Measurements from ENCODE around the gene SURF6.

The SURF6 gene

GRCh38 chr9:133304477-133305377 lies 31.3 kb downstream of the SURF6 start:
- Histone ChIP-seq H3K9ac (no peak overlapping the region), H3K79me2 (ENCODE audit: insufficient read depth, low read depth) (no peaks in the 10 kb centered on the region), H3K4me2 (no peak overlapping the region), H3K36me3 (ENCODE audit: insufficient read depth) (no peaks in the 10 kb centered on the region), H3K27ac (no peak overlapping the region), H3K27me3 (ENCODE audit: insufficient read depth, low read depth) (peaks cover 82% of the 10 kb centered on the region), H3K4me3 (IDR thresholded peaks at IDR 0.05; ENCODE audit: insufficient read depth, low read depth, low read length) (no peak overlapping the region), H2AFZ (ENCODE audit: low read depth) (no peak overlapping the region), H4K20me1 (ENCODE audit: insufficient read depth) (no peaks in the 10 kb centered on the region), H3K4me1 (ENCODE audit: low read depth, poor library complexity, severe bottlenecking) (no peaks in the 10 kb centered on the region)
- no peak for TF ChIP-seq CTCF (conservative IDR thresholded peaks at IDR 0.05; ENCODE audit: low read depth, low read length)

DNA sequence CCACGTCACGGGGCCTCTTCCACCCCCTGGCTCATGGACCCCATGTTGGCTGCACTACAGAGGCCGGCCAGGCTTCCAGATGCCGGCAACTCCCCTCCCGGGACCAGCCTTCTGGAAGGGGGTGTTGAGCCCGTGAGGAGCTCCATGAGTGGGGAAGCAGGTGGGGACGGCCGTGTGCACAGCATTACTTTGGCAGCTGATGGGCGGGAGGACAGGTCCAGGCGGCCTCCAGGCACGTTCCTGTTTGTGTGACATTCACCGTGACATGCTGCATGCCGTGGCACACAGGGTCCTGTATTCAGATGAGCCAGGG lies 31.9 kb downstream of the SURF6 start:
- Histone ChIP-seq H3K4me3 (IDR thresholded peaks at IDR 0.05; ENCODE audit: insufficient read depth, low read depth, low read length) (no peak overlapping the region), H3K27me3 (ENCODE audit: insufficient read depth, low read depth) (peaks cover 80% of the 10 kb centered on the region), H2AFZ (ENCODE audit: low read depth) (no peak overlapping the region), H3K79me2 (ENCODE audit: insufficient read depth, low read depth) (no peaks in the 10 kb centered on the region), H3K36me3 (ENCODE audit: insufficient read depth) (no peaks in the 10 kb centered on the region), H3K9ac (no peak overlapping the region), H3K27ac (no peak overlapping the region), H4K20me1 (ENCODE audit: insufficient read depth) (no peaks in the 10 kb centered on the region), H3K4me1 (ENCODE audit: low read depth, poor library complexity, severe bottlenecking) (no peaks in the 10 kb centered on the region), H3K4me2 (no peak overlapping the region)
- TF ChIP-seq CTCF (conservative IDR thresholded peaks at IDR 0.05; ENCODE audit: low read depth, low read length): no peak

- no peak overlapping the region for H3K4me2 ChIP-seq
These were observed 32.5 kb downstream of the SURF6 start for GRCh38 chr9:133303266-133304157.

More at GRCh38 chr9:133303266-133304157, 32.5 kb downstream of the SURF6 start:
- no peak overlapping the region for H3K4me3 ChIP-seq (IDR thresholded peaks at IDR 0.05; ENCODE audit: insufficient read depth, low read depth, low read length)
- H2AFZ ChIP-seq (ENCODE audit: low read depth): no peak overlapping the region
- H3K27me3 ChIP-seq (ENCODE audit: insufficient read depth, low read depth): peaks cover 80% of the 10 kb centered on the region
- no peak for TF ChIP-seq CTCF (conservative IDR thresholded peaks at IDR 0.05; ENCODE audit: low read depth, low read length)
- H3K4me1 ChIP-seq (ENCODE audit: low read depth, poor library complexity, severe bottlenecking): no peaks in the 10 kb centered on the region
- H3K79me2 ChIP-seq (ENCODE audit: insufficient read depth, low read depth): no peaks in the 10 kb centered on the region
- H3K36me3 ChIP-seq (ENCODE audit: insufficient read depth): no peaks in the 10 kb centered on the region
- H3K27ac ChIP-seq: no peak overlapping the region
- no peak overlapping the region for H3K9ac ChIP-seq
- H4K20me1 ChIP-seq (ENCODE audit: insufficient read depth): no peaks in the 10 kb centered on the region

Data from KMS-11 (cell line).